Activated CD4-positive, alpha-beta T cell treated with anti-CD3 and anti-CD28 coated beads, Interleukin-2, amount 10 ng/mL, durations not matched to agents 24 days and 14 days (primary cell): ENCODE data around the gene WDR90. TPM values are rescaled to one million over a fixed set of nuclear protein-coding genes. Genes with fewer than 3 reads are reported as not detected.

Experiments
- DNase-seq: peaks from one replicate; pipeline ENCODE4 v3.0.0; 2022
- H3K27ac Mint-ChIP-seq: one replicate; pipeline ENCODE4 v1.8.0; 2022; ENCODE audit warnings: mild to moderate bottlenecking, mixed read lengths
- H3K27me3 Mint-ChIP-seq: one replicate; pipeline ENCODE4 v1.8.0; 2022; ENCODE audit warnings: mixed read lengths
- H3K36me3 Mint-ChIP-seq: one replicate; pipeline ENCODE4 v1.8.0; 2022; ENCODE audit warnings: low read depth, mild to moderate bottlenecking, mixed read lengths
- H3K4me1 Mint-ChIP-seq: one replicate; pipeline ENCODE4 v1.8.0; 2021; ENCODE audit warnings: mixed read lengths
- H3K4me3 Mint-ChIP-seq: one replicate; pipeline ENCODE4 v1.8.0; 2022; ENCODE audit warnings: mild to moderate bottlenecking, moderate library complexity, mixed read lengths
- H3K9me3 Mint-ChIP-seq: one replicate; pipeline ENCODE4 v1.8.0; 2021; ENCODE audit warnings: mixed read lengths
- intact Hi-C: fragments of 100-400 bp; cut with micrococcal nuclease; formaldehyde crosslinking; loops from one replicate; pipeline ENCODE4 v1.15.1; 2023
- total RNA-seq: library from RNA; stranded (reverse); gene quantifications from 2 replicates; pipeline ENCODE4 v1.2.3, GENCODE V29; 2022

Gene WDR90
- total RNA-seq, 1 donor from 2014 or later: 111 TPM

GRCh38 chr16:652454-653305, 3.5 kb downstream of the WDR90 start:
- no peaks in the 10 kb centered on the region for H3K9me3 Mint-ChIP-seq
- H3K4me3 Mint-ChIP-seq: no peak overlapping the region
- intact Hi-C loops: no loop called here
- H3K27ac Mint-ChIP-seq: no peak overlapping the region
- H3K27me3 Mint-ChIP-seq: no peaks in the 10 kb centered on the region
- DNase-seq: no peak
- H3K36me3 Mint-ChIP-seq: peaks cover 2% of the 10 kb centered on the region
- no peaks in the 10 kb centered on the region for H3K4me1 Mint-ChIP-seq

GRCh38 chr16:654034-654433, 4.9 kb downstream of the WDR90 start:
- Mint-ChIP-seq H3K27ac (no peak overlapping the region), H3K27me3 (no peaks in the 10 kb centered on the region), H3K9me3 (no peaks in the 10 kb centered on the region), H3K4me1 (no peaks in the 10 kb centered on the region), H3K36me3 (no peaks in the 10 kb centered on the region), H3K4me3 (no peak overlapping the region)
- intact Hi-C loops: no loop called here
- DNase-seq: no peak

- peaks cover 4% of the 10 kb centered on the region for H3K4me1 Mint-ChIP-seq
- H3K9me3 Mint-ChIP-seq: no peaks in the 10 kb centered on the region
- intact Hi-C loops: no loop called here
- no peaks in the 10 kb centered on the region for H3K36me3 Mint-ChIP-seq
- H3K27ac Mint-ChIP-seq: no peak overlapping the region
- no peaks in the 10 kb centered on the region for H3K27me3 Mint-ChIP-seq
- H3K4me3 Mint-ChIP-seq: no peak overlapping the region
- no peak for DNase-seq
Measured at GRCh38 chr16:657487-657886, 8.3 kb downstream of the WDR90 start.

DNA sequence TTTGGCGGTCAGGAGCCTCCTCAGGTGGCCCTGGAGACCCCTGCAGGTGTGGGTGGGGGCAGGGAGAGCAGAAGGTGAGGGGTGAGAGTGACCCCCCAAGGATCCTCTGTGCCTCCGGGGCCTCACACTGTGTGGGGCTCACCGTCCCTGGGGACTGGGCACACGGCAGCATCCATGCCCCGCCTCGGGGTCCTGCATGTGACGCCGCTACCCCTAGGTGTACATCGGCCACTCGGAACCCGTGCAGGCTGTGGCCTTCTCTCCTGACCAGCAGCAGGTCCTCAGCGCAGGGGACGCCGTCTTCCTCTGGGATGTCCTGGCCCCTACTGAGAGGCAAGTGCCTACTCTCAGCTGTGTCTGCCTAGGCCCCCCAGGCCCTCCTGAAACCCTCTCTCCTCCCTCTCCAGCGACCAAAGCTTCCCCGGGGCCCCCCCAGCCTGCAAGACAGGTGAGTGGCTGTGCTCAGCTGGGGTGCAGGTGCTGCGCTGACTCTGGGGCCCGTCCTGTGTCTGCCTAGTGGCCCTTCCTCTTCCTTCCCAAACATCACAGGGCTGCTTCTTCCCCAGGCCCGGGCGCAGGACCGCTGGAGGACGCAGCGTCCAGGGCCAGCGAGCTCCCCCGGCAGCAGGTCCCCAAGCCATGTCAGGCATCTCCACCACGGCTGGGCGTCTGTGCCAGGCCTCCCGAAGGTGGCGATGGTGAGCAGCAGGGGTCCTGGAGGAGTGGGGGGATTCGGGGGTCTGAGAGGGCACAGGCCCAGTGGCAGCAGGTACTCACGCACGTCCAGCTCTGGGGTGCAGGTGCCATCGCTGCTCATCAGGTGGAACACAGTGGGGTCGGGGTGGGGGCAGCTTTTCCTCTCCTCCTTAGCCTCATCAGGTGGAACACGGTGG, 9.8 kb downstream of the WDR90 start:
- H3K4me1 Mint-ChIP-seq: peaks cover 4% of the 10 kb centered on the region
- no peak for DNase-seq
- no peaks in the 10 kb centered on the region for H3K27me3 Mint-ChIP-seq
- H3K36me3 Mint-ChIP-seq: peaks cover 2% of the 10 kb centered on the region
- no peak overlapping the region for H3K27ac Mint-ChIP-seq
- H3K4me3 Mint-ChIP-seq: no peak overlapping the region
- intact Hi-C loops: no loop called here
- no peaks in the 10 kb centered on the region for H3K9me3 Mint-ChIP-seq

DNA sequence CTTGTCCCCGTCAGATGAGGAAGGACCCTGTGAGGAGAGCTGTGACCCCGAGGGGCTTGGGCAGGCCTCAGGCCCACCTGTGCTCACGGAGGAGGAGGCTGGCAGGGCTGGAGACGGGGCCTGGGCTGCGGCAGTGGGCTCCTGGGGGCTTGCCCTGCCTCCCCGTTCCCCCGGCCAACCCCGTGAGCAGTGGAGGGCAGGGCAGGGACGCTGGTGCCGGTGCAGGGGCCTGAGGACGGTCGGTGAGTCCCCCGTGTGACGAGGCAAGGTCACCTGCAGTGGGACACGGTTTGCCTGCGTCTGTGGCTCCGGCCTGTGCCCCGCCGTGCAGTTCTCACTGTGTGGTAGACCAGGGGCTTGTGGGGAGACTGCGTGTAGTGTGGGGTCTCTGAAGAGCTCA, 10.5 kb downstream of the WDR90 start:
- no peaks in the 10 kb centered on the region for H3K27me3 Mint-ChIP-seq
- peaks cover 2% of the 10 kb centered on the region for H3K36me3 Mint-ChIP-seq
- no peak overlapping the region for H3K4me3 Mint-ChIP-seq
- H3K27ac Mint-ChIP-seq: no peak overlapping the region
- intact Hi-C loops: loop anchor here (10.0 kb wide), 1 partner anchor 95 kb away; the partner anchor contains the start of genes NHLRC4, PIGQ and PRR35
- H3K4me1 Mint-ChIP-seq: peaks cover 4% of the 10 kb centered on the region
- no peaks in the 10 kb centered on the region for H3K9me3 Mint-ChIP-seq
- DNase-seq: no peak

GRCh38 chr16:660132-660458, 10.9 kb downstream of the WDR90 start:
- Mint-ChIP-seq H3K9me3 (no peaks in the 10 kb centered on the region), H3K4me1 (peaks cover 4% of the 10 kb centered on the region), H3K36me3 (peaks cover 2% of the 10 kb centered on the region), H3K27ac (no peak overlapping the region), H3K4me3 (no peak overlapping the region), H3K27me3 (no peaks in the 10 kb centered on the region)
- no peak for DNase-seq
- intact Hi-C loops: loop anchor here (10.0 kb wide), 1 partner anchor 95 kb away; the partner anchor contains the start of genes NHLRC4, PIGQ and PRR35

DNA sequence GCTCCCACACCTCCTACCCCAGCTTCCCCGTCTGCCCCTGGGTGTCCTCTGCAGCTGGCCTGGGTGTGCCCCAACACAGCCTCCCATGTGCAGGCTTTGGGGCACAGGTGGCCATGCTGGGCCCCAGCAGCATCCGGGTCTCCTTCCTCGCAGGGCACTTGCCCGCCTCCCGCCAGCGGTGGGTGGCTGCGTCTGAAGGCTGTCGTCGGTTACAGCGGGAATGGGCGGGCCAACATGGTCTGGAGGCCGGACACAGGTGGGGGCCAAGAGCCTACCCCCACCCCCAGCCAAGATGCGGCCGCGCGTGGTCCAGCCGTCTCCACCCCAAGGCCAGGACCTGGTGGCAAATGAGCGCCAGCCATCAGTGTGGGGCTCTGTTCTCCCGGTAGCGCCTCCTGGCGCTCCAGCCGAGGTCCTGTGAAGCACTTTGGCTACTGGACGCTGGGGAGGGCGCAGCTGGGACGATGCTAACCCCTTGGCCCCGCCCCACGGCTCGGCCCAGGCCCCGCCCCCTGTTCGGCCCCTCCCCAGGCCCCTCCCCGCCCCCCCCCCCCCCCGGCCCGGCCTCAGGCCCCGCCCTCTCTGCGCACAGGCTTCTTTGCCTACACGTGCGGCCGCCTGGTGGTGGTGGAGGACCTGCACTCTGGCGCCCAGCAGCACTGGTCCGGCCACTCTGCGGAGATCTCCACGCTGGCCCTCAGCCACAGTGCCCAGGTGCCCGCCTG, 11.5 kb downstream of the WDR90 start:
- Mint-ChIP-seq H3K4me1 (peaks cover 4% of the 10 kb centered on the region), H3K27me3 (no peaks in the 10 kb centered on the region), H3K36me3 (peaks cover 2% of the 10 kb centered on the region), H3K9me3 (no peaks in the 10 kb centered on the region), H3K27ac (peak overlapping the region; percentile 53), H3K4me3 (peak overlapping the region; percentile 49)
- intact Hi-C loops: loop anchor here (10.0 kb wide), 1 partner anchor 96 kb away; the partner anchor contains the start of genes NHLRC4, PIGQ and PRR35
- DNase-seq: peak; percentile 90

DNA sequence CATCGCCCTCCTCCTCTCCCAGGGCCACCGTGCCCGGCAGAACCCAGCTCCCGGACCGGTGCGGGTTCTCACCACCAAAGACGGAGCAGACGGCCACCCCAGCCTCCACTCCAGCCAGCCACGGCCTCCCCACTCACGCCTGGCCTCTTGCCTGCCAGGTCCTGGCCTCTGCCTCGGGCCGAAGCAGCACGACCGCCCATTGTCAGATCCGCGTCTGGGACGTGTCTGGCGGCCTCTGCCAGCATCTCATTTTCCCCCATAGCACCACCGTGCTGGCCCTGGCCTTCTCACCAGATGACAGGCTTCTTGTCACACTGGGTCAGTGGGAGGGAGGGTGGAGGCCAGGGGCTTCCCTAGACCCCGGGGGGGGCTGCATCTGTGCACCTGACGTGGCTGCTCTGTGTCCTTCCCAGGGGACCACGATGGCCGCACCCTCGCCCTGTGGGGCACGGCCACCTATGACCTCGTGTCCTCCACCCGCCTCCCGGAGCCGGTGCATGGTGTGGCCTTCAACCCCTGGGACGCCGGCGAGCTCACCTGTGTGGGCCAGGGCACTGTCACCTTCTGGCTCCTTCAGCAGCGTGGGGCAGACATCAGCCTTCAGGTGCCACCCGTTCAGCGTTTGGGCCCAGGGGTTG, 12.1 kb downstream of the WDR90 start:
- no peak for DNase-seq
- Mint-ChIP-seq H3K9me3 (no peaks in the 10 kb centered on the region), H3K4me1 (peaks cover 4% of the 10 kb centered on the region), H3K36me3 (peaks cover 2% of the 10 kb centered on the region), H3K4me3 (peak overlapping the region; percentile 49), H3K27me3 (no peaks in the 10 kb centered on the region), H3K27ac (peak overlapping the region; percentile 53)
- intact Hi-C loops: loop anchor here (10.0 kb wide), 1 partner anchor 97 kb away; the partner anchor contains the start of genes NHLRC4, PIGQ and PRR35

DNA sequence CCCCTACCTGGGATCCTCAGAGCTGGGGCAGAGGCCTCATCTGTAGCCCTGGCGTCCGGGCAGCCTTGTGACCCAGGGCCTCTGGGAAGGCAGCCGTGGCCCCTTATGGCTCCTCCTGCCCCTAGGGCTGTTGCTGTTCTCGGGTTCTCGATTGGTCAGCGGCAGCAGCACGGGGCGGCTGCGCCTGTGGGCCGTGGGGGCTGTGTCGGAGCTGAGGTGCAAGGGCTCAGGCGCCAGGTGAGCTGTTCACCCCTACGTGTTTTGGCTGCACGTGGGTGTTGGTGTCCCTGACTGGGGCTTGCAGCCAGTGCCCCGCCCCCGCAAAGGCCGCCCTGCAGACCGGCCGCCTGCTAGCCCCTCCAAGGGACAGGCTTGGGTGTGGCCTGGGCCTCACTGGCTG, 12.9 kb downstream of the WDR90 start:
- intact Hi-C loops: loop anchor here (10.0 kb wide), 1 partner anchor 97 kb away; the partner anchor contains the start of genes NHLRC4, PIGQ and PRR35
- no peak overlapping the region for H3K27ac Mint-ChIP-seq

DNA sequence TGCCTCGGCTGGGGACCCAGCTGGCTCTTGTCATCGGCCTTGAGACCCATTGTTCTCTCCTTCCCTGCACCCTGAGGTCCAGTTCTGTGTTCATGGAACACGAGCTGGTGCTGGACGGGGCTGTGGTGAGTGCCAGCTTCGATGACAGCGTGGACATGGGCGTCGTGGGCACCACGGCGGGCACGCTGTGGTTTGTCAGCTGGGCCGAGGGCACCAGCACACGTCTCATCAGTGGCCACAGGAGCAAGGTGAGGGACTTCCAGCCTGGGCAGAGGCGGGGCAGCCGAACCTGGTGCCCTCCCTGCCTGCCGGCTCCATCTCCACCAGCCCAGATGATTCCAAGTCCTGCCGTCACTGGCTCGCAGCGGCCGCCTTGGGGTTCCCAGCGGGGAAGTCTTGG, 13.4 kb downstream of the WDR90 start:
- H3K4me3 Mint-ChIP-seq: no peak overlapping the region
- peaks cover 4% of the 10 kb centered on the region for H3K4me1 Mint-ChIP-seq
- H3K27ac Mint-ChIP-seq: no peak overlapping the region
- no peaks in the 10 kb centered on the region for H3K9me3 Mint-ChIP-seq
- intact Hi-C loops: loop anchor here (10.0 kb wide), 1 partner anchor 98 kb away; the partner anchor contains the start of genes NHLRC4, PIGQ and PRR35
- H3K36me3 Mint-ChIP-seq: peaks cover 2% of the 10 kb centered on the region
- H3K27me3 Mint-ChIP-seq: no peaks in the 10 kb centered on the region
- no peak for DNase-seq

More for the DNA sequence above, 12.9 kb downstream of the WDR90 start:
- H3K4me1 Mint-ChIP-seq: peaks cover 4% of the 10 kb centered on the region
- H3K36me3 Mint-ChIP-seq: peaks cover 2% of the 10 kb centered on the region
- H3K27me3 Mint-ChIP-seq: no peaks in the 10 kb centered on the region
- no peak for DNase-seq
- H3K4me3 Mint-ChIP-seq: no peak overlapping the region
- no peaks in the 10 kb centered on the region for H3K9me3 Mint-ChIP-seq

DNA sequence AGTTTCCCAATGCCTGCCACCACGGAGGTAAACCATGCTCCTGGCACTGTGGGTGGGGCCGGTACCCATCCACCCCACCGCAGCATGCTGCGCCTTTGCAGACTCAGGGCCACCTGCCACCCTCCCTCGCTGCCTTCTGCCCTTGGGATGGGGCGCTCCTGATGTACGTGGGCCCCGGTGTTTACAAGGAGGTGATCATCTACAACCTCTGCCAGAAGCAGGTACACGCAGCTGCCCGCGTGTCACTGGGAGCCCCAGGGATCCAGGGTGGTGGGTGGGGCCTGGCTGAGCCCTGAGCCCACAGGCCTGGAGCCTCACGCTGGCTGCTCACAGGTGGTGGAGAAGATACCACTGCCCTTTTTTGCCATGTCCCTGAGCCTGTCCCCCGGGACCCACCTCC, 17.4 kb downstream of the WDR90 start:
- Mint-ChIP-seq H3K4me1 (peaks cover 4% of the 10 kb centered on the region), H3K36me3 (peaks cover 15% of the 10 kb centered on the region), H3K4me3 (no peak overlapping the region), H3K27ac (no peak overlapping the region), H3K27me3 (no peaks in the 10 kb centered on the region), H3K9me3 (no peaks in the 10 kb centered on the region)
- intact Hi-C loops: loop anchor here (10.0 kb wide), 1 partner anchor 102 kb away; the partner anchor contains the start of genes NHLRC4, PIGQ and PRR35
- no peak for DNase-seq

DNA sequence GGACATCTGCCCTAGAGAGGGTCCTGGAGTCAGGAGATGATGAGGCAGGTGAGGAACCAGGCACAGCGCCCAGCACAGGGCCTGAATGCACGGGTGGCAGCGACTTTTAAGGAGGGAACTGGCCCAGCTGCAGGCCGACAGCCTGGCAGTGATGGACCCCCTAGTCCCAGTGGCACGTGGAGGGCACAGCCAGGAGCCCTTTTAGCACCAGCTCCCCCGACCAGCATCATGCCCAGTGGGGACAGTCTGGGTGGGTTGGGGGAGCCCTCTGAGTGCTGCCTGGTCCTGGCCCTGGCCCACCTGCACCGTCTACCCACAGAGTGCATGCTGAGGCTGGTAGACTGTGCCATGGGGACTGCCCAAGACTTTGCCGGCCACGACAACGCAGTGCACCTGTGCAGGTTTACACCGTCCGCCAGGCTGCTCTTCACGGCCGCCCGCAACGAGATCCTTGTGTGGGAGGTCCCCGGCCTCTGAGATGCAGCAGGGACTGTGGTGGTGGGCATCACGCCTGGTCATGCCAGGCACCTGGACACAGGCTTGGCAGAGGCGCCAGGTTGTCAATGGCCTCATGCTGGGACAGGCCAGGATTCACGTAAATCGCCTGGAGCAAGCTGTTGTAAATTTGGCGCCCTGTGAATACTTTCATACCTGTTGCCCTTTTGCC, 18.1 kb downstream of the WDR90 start:
- Mint-ChIP-seq H3K27me3 (no peaks in the 10 kb centered on the region), H3K4me1 (peaks cover 4% of the 10 kb centered on the region), H3K36me3 (peaks cover 15% of the 10 kb centered on the region), H3K4me3 (peak overlapping the region; percentile 84), H3K9me3 (no peaks in the 10 kb centered on the region), H3K27ac (peak overlapping the region; percentile 92)
- intact Hi-C loops: loop anchor here (10.0 kb wide), 1 partner anchor 102 kb away; the partner anchor contains the start of genes NHLRC4, PIGQ and PRR35
- DNase-seq: no peak
